GM13977 (cell line): ENCODE measurements around the gene MGAT2.
"Not testable (repeated sequence)": the region's sequence is repeated elsewhere in the genome, so short reads cannot be mapped to it uniquely, and the experiment has no call there.

Experiments
- DNase-seq: peaks from one replicate; pipeline ENCODE4 v3.0.0; 2012; ENCODE audit warnings: low spot score
- in situ Hi-C: fragments of 300-500 bp; cut with MboI; formaldehyde crosslinking; loops from one replicate; pipeline ENCODE4 v1.12.0; 2022; ENCODE audit warnings: low sequenced_read_pairs, low pct_unique_long_range_greater_than_20kb, mixed read lengths, inconsistent platforms; ENCODE audit not compliant: unreplicated experiment
- TF ChIP-seq, protein P1 (sequence below): IDR thresholded peaks from 2 replicates; pipeline ENCODE4 v1.5.1; 2012; ENCODE audit warnings: mild to moderate bottlenecking, control low read depth; ENCODE audit not compliant: insufficient read depth; ENCODE audit errors: extremely low read depth, missing control alignments

MGAT2 gene

DNA sequence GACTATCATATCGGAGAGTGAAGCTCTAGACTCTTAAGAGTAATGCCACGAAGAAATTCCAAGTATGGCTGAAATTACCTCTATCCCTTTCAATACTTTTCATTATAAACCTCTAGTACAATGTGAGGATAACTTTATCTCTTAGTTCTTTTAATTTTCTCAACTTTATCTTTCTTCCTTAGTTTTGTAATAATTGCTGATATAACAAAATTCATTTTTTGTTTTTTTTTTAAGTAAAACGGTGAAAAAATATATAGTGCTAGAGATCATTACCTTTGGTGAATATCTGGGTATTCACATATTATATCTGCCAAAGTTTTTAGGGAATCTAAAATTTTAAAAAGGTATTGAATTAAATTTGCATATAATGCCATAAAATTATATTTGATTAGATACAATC is 33.9 kb downstream of the MGAT2 start:
- no peak for DNase-seq
- in situ Hi-C loops = no loop called here
- TF ChIP-seq, protein P1, sequence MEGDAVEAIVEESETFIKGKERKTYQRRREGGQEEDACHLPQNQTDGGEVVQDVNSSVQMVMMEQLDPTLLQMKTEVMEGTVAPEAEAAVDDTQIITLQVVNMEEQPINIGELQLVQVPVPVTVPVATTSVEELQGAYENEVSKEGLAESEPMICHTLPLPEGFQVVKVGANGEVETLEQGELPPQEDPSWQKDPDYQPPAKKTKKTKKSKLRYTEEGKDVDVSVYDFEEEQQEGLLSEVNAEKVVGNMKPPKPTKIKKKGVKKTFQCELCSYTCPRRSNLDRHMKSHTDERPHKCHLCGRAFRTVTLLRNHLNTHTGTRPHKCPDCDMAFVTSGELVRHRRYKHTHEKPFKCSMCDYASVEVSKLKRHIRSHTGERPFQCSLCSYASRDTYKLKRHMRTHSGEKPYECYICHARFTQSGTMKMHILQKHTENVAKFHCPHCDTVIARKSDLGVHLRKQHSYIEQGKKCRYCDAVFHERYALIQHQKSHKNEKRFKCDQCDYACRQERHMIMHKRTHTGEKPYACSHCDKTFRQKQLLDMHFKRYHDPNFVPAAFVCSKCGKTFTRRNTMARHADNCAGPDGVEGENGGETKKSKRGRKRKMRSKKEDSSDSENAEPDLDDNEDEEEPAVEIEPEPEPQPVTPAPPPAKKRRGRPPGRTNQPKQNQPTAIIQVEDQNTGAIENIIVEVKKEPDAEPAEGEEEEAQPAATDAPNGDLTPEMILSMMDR = no peak

DNA sequence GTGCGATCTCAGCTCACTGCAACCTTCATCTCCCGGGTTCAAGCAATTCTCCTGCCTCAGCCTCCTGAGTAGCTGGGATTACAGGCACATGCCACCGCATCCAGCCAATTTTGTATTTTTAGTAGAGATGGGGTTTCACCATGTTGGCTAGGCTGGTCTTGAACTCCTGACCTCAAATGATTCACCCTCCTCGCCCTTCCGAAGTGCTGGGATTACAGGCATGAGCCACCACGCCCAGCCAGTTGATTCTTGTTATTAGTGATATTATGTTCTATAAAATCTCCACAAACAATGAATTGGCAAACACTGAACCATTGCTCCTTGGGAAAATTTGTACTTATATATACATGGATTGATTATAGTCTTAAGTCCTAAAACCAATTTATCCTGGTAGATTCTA is 36.9 kb downstream of the MGAT2 start:
- DNase-seq, in situ Hi-C loops: not testable (repeated sequence)

DNA sequence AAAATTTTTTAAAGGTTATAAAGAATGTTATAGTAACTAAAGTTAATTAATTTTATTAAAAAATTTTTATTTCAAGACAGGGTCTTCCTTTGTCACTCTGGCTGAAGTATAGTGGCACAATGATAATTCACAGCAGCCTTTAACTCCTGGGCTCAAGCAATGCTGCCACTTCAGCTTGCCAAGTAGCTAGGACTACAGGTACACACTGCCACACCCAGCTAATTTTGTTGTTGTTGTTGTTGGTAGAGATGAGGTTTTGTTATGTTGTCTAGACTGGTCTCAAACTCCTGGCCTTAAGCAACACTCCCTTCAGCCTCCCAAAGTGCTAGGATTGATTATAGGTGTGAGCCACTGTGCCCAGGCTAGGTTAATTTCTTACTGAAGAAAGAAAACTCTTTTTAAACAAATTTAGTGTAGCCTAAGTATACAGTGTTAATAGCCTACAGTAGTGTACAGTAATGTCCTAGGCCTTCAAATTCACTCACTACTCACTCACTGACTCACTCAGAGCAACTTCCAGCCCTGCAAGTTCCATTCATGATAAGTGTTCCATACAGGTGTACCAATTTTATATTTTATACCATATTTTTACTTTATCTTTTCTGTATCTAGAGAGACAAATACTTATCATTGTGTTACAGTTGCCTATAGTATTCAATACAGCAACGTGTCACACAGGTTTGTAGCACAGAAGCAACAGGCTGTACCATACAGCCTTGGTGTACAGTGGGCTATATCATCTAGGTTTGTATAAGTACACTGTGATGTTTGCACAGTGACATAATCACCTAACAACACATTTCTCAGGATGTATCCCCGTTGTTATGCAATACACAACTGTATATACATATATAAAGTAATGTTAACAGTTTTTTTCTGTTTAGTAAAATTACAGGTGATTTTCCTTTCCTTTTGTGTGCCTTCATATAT is 39.2 kb downstream of the MGAT2 start:
- in situ Hi-C loops = no loop called here
- TF ChIP-seq, protein P1 = no peak
- DNase-seq = no peak

DNA sequence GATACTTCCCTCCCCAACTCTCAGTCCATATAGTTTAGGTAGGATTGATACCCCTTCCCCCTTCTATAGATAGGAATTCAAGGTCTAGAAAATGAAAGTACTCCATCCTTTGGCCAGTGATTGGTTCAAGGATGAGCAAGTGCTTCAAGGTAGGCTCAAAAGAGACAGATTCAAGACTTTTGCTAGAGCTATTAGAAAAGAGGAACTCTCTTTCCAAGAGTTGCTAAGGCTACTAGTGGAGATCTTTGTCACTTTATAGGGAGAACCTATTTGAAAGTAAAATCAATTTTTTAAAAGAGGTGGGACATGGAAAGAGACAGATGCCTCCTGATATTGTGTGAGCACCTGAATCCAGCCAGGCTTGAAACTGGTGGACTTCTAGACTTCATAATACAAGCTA is 49.9 kb downstream of the MGAT2 start:
- in situ Hi-C loops = no loop called here
- DNase-seq = no peak

More for the DNA sequence above, 49.9 kb downstream of the MGAT2 start:
- TF ChIP-seq, protein P1 = no peak
